Epidermal melanocyte (primary cell): ENCODE measurements around the gene NXPE1.

Experiments used
- DNase-seq: peaks from one replicate; pipeline ENCODE4 v3.0.0; 2011; ENCODE audit warnings: low spot score; ENCODE audit not compliant: insufficient read length

Gene NXPE1

DNA sequence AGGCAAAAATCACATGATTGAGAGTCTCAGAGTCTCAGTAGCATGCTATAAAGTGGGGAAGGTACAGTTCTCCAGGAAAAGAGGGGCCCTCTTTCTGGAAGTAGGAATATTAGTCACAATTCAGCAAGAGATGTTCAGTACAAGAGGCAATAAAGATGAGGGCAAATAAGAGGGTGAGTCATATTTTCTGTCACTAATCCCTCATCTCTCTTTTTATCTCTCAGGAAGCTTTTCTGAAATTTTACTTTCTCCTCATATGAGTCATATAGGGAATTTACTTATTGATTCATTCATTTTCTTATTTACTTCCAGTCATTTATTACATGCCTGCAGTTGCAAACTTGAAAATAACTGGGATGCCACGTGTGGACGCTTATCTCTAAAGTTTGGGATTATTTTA lies 3.4 kb upstream of the NXPE1 start:
- DNase-seq: no peak

DNA sequence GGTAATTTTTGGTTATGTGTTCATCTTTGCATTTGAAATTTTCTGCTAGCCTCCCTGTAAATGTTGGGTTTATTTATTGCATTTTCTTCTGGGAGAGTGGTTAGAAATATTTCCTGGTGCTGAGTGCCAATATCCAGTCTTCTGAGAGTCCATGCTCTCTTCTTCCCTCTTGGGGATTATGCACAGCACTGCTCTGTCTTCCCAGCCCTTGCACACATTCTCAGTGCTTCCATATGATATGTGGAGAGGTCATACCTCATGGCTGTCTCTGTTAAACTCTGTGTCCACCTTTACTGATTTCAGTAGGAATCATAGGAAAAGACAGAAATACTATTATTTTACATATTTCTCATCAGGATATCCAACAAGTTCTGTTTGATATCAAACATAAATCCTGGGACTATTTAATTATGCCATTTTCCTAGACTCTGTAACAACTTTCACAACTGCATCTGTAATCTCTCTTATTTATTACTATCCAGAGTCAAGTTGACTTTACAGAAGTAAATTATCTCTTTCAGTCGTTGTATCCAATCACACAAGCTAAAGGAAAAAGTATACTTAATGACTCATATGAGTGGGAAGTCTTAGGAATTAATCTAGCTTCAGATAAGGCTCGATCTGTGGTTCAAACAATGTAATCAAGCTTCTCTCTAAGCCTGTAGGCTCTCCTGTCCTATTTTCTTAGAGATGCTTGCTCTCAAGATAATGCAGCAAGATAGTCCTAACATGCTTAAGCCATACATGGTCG lies 2.7 kb upstream of the NXPE1 start:
- no peak for DNase-seq

DNA sequence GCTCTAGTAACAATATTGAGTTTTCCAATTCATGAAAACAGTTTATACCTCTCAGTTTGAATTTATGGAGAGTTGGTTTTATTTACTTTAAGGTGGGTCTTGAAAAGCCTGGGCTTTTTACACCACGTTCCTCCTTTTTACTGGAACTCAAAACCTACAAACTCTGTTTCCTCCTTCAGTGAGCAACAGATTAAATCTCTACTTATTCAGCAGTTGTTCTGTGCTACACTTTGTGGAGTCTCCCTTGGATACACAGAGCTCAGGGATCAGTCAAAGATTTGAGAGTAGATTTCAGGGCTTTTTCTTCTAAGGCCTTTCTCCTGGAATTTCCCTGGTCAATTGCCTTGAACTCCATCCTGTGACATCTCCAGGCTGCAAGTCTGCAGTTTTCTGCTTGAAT lies 3.5 kb downstream of the NXPE1 start:
- no peak for DNase-seq

DNA sequence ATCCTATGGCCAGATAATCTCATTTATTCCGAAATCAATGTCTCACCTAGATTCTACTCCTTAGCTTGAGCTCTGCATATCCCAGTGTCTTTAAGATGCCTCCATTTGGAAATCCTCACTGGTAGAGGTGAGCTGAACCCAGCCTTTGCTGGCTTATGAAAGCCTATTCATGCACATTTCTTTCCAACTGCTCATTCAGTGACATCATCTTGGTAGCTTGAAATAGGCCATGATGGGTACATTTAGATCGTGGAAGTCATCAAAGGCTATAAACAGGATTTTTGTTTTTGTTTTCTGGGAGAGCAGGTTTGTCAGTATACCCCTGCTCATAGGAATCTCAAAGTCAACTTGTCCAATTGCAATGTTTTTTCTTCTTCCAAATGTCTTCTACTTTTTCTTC lies 6.0 kb downstream of the NXPE1 start:
- no peak for DNase-seq

DNA sequence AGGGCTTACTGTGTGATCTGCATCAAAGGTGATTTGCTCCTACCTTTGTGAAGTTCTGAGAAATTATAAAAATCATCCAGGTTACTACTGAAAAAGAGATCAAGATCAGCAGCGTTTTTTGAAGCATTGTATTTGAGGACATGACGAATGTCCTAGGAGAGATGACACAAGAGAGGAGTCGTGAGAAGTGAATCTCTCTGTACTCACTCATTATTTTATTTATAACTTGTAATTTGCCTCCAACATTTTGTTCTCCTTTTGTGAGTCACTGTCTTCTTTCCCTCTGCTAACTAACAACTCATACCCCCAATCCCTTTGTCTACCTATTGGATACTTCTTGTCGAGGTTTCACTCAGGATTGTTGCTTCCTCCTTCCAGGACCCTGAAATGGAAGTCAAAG lies 8.6 kb downstream of the NXPE1 start:
- DNase-seq: no peak

DNA sequence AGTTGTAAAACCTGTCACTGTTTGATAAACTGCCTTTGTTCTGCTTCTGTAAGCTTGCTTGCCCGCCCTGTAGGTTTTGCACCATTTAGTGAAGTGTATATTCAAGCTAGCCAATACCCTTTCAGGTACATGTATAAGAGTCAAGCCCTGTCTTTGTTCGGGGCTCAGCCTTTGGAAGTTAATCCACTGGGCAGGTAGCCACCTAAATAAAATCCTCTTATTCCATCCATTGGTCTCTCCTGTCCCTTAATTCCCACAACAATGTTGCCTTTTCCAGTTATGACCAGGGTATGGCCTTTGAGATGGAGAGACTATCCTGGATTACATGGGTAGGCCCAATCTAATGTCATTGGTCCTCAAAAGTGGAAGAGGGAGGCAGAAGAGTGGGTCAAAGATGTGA lies 34.0 kb downstream of the NXPE1 start:
- DNase-seq: no peak

DNA sequence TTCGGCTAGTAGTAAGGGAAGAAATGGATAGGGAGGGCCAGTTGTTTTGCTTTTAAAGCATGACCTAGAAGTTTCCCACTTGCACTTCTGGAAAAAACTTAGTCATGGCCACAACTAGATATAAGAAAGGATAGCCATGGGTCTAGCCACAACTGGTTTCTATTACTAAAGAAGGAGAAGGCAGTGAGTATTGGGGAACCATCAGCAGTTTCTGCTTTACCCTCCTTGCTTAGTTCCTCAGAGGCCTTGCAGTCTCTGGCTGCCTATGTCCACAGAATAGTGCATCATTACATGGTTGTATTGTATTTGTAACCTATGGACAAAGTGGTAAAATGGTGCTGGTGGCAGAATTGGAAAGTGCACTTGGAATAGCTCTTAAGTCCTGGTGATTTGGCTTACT lies 35.6 kb downstream of the NXPE1 start:
- no peak for DNase-seq

DNA sequence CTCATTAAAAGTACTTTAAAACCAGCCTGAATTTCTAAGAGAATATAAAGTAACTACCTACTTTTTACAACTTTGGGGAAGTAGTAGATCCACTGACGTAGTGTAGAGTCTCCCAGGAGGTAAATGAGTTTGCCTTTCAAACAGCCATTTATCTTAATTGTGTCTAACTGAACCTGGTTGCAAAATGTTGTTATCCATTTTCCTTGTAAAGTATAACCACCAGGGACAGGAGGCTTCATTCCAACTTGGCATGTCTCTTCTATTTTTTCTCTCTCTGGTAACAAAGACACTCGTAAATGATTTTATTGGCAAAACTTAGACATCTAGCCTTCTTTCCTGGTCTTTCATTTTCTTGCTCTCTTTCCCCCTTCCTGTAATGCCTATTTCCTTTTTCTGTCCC lies 36.9 kb downstream of the NXPE1 start:
- DNase-seq: no peak

DNA sequence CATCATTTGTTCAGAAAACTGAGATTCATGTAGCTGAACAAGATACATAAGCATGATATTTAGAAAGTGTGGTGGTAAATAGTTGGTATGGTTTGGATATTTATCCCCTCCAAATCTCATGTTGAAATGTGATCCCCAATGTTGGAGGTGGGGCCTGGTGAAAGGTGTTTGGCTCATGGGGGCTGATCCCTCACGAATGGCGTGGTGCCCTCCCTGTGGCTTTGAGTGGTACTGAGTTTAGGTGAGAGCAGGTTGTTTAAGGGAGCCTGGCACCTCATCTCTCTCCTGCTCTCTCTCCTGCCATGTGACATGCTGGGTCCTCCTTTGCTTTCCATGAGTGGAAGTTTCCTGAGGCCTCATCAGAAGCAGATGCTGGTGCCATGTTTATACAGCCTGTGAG lies 48.1 kb downstream of the NXPE1 start:
- DNase-seq: no peak

DNA sequence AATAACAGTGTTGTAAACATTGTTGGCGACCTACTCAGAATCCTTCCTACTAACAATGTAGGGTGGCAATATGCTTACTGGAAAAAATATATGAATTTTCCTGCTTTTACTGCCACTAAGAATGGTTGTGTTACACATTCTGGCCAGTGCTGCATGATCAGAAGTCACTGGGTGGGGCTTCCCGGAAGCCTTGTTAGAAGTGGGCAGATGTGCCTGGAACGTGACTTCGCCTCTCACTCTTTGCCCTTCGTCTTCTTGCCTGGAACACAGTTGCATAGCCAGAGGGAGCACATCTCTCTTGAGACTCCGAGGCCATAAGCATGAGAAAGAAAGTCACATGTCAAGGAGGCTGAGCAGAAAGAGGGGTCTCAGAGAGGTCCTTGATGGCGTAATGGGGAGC lies 48.6 kb downstream of the NXPE1 start:
- DNase-seq: no peak

DNA sequence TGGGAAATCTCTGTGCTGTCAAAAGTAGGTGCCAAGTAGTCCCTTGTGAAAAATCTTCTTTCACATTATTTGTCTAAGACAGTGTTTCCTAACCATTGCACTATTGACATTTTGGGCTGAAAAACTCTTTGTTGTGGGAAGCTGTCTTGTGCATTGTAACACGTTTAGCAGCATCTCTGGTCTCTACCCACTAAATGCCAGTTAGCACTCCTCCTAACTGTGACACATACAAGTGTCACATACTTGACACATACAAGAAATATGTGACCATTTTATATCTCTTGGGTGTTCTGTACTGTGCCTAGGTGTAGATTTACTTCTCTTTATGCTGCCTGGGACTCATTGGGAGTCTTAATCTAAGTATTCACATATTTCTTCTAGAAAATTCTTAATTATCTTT lies 57.8 kb downstream of the NXPE1 start:
- DNase-seq: no peak

DNA sequence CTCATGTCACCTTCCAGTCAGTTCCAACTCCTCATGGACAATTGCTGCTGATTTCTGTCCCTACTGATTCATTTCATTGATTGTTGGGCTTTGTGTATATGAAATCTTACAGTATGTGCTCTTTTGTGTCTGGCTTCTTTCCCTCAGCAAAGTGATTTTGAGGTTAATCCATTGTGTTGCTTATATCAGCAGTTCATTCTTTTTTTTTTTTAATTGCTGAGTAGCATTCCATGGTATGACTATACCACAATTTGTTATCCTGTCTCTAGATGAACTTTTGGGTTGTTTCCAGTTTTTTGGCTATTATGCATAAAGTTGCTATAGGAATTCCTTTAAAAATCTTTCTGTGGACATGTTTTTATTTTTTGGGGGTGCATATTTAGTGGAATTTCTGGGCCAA lies 59.9 kb downstream of the NXPE1 start:
- DNase-seq: no peak

DNA sequence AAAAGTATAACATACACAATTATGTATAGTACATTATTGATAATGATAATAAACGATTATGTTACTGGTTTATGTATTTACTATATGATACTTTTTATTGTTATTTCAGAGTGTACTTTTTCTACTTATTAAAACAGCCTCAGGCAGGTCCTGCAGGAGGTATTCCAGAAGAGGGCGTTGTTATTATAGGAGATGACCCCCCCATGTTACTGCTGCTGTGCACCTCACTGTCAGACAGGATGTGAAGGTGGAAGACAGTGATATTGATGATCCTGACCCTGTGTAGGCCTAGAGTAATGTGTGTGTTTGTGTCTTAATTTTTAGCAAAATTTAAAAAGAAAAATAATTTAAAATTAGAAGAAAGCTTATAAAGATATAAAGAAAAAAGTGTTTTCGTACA lies 62.8 kb downstream of the NXPE1 start:
- DNase-seq: no peak

DNA sequence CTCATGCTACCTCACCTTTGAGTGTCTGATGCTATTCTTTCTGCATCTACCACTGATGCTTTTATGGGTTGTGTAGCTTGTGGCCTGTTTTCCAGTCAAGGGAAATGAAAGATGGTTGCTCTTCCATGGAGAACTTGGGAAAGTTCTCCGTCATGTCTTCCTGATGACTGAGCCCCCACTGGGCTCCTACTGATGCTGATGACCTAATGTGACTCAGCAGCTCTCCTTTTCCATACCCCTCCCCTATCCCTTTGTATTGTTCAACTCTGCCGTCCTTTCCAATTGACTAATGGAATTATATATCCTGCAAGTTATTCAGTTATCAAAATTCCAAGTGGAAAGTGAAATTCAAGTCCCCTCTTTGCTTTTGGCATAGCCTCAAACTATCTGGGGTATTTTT lies 75.8 kb downstream of the NXPE1 start:
- no peak for DNase-seq

DNA sequence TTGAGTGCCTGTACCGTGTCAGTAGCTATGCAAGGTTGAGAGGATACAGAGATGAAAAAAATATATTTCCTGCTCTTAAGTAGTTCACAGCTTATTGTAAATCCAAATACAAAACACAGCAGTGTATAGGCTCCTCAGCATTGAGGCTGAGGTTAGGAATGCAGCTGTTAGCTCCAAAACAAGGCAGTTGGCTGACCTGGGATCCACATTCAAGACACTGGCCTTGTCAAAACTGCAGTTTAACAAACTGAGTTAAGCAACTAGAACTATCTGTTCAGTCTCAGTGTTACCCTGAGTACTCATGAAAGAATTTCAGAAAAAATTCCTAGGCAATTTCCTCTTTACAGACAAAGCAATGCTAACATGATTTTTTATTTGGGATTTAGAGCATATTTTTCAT lies 77.6 kb downstream of the NXPE1 start:
- DNase-seq: no peak

DNA sequence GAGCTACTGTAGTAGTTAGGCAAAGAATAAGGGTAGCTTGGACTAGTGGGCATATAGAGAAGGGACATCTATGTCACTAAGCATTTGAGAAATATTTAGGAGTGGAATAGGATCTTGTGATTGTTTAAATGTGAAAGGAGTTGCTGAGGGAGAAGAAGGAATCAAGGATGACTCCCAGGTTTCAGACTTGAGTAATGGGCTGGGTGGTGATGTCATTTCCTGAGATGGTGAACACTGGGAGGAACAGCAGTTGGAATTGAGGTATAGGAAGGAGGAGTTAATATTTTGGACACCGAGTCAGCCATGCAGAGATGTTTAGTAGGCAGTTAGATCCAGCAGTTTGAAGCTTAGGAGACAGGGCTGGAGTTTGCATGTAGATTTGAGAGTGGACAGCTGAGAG lies 80.3 kb downstream of the NXPE1 start:
- no peak for DNase-seq

DNA sequence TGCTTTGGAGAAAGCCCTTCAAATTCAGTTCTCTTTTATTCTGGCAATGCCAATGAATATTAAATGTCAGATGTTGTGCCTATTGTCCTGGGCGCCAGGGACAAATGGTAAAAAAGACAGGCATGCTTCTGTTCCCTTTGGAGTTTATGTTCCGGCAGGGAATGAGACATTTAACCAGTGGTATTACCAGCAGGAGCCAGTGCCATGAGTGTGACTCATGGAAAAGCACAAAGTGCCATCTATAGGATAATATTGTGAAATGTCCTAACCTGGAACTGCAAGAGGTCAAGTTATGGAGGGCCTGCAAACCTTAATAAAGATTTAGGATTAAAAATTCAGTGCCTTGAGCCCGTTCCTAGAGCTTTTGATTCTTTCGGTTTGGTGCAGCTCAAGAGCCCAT lies 80.9 kb downstream of the NXPE1 start:
- DNase-seq: no peak

DNA sequence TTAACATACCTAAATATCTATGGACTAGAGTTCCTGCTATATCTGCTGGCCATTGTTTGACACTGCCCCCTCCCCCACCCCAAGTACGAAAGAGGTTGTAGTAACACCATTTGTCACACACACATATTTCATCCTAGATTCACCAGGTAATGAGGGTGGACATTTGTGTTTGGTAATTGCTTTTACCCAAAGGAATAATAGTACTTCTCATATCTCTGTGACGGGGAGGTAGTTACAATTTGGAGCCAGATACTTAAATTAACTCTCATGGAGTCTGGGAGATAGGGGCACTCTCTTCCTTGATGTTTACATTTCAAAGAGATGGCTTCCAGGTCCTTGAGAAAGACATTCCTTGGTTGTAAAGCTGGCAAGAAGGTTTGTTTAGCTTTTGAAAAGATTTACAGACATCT lies 81.7 kb downstream of the NXPE1 start:
- DNase-seq: no peak

DNA sequence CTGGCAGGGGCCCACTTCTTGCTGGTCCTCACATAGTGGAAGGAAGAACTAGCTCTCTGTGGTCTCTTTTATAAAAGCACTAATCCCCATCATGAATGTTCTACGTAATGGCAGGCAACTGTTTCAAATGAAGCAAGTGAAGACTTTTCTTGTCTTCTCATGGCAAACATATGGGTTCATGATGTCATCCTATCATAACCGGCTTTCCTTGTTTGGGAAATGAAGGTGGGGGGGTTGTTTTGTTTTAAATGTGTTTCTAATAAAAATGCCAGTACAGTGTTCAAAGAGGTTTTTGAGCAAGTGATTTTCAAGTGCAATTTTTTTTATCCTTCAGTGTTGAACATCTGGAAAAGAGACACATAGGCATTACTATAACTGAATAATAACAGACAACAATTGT lies 87.0 kb downstream of the NXPE1 start:
- no peak for DNase-seq
